ENCODE results near the gene MEF2B.

DNA sequence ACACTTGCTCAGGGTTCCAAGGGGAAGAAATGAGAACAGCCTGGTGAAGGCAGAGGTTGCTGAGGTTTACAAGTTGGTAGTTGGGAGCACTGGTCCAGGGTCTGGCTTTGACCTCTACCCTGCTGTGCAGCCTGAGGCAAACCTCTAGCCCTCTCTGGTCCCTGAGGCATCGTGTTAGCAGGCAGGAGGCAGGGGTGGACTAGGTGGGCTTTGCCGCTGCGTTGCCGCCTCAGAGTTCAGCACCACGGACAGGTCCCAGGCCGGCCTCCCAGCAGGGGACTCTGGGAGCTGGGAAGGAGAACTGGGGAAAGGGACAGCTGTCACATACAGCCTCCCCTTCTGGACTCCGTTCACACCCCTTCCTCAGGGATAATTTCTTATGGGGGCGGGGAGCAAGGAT, 44.8 kb upstream of the MEF2B start:
- TF ChIP-seq EZH2 (IDR thresholded peaks at IDR 0.05; ENCODE audit: borderline replicate concordance, low read length), result no peak
- no peak for TF ChIP-seq CTCF (IDR thresholded peaks at IDR 0.05; ENCODE audit: low read length)

Measured in OCI-LY1 (cell line).